ENCODE measurements around the gene SIRT6. TPM values are rescaled to one million over a fixed set of nuclear protein-coding genes. Genes with fewer than 3 reads are reported as not detected.

SIRT6 gene
- polyA plus RNA-seq, 1 donor (not counting 4 experiments of a cell fraction or from before 2014, with no cell fraction given), result 14.6 TPM

- no peaks in the 10 kb centered on the region for H3K4me1 ChIP-seq (ENCODE audit: control insufficient read depth, extremely low read depth, insufficient read depth, low read length)
- H3K9ac ChIP-seq (ENCODE audit: control insufficient read depth, extremely low read depth, insufficient read depth, low read length), result no peak overlapping the region
- H3K4me2 ChIP-seq (ENCODE audit: control insufficient read depth, extremely low read depth, insufficient read depth, low read depth, low read length), result no peak overlapping the region
- no peak for TF ChIP-seq EZH2 (IDR thresholded peaks at IDR 0.05; ENCODE audit: low read length)
- no peak for TF ChIP-seq CTCF (optimal IDR thresholded peaks at IDR 0.05 in 1 of 3, IDR thresholded peaks at IDR 0.05 in 1 of 3, conservative IDR thresholded peaks at IDR 0.05 in 1 of 3; ENCODE audit: extremely low read depth in 1 of 3, insufficient read depth in 2 of 3, low read length in 3 of 3)
- H2AFZ ChIP-seq (ENCODE audit: control insufficient read depth, low read length), result no peak overlapping the region
- H3K9me1 ChIP-seq (ENCODE audit: control insufficient read depth, extremely low read depth, insufficient read depth, low read length), result no peaks in the 10 kb centered on the region
- H3K27ac ChIP-seq (ENCODE audit: control insufficient read depth, insufficient read depth, low read length), result no peak overlapping the region
- H3K9me3 ChIP-seq (ENCODE audit: control insufficient read depth, low read depth, low read length), result no peaks in the 10 kb centered on the region
- DNase-seq (ENCODE audit: low read depth, low spot score) (no peak), FAIRE-seq (no peak)
- H4K20me1 ChIP-seq (ENCODE audit: control insufficient read depth, extremely low read depth, insufficient read depth, low read length), result peaks cover 3% of the 10 kb centered on the region
- H3K27me3 ChIP-seq (ENCODE audit: control insufficient read depth, extremely low read depth, insufficient read depth, low read length), result peaks cover 15% of the 10 kb centered on the region
- peaks cover 11 to 13% of the 10 kb centered on the region in 2 experiments for H3K36me3 ChIP-seq (ENCODE audit: control insufficient read depth in 2 of 2, extremely low read depth in 1 of 2, insufficient read depth in 2 of 2, low read length in 2 of 2)
- no peaks in the 10 kb centered on the region for H3K79me2 ChIP-seq (ENCODE audit: control insufficient read depth, insufficient read depth, low read length)
- no peak overlapping the region for H3K4me3 ChIP-seq (ENCODE audit: control insufficient read depth in 2 of 3, extremely low read depth in 1 of 3, insufficient read depth in 2 of 3, low read depth in 1 of 3, low read length in 3 of 3)
- dilution Hi-C loops (cut with MboI; ENCODE audit: extremely low pct_ligation_motif_present, low sequenced_read_pairs), result no loop called here
Measured at GRCh38 chr19:4174895-4175668, 7.3 kb downstream of the SIRT6 start.

- FAIRE-seq (no peak), DNase-seq (ENCODE audit: low read depth, low spot score) (no peak)
- H3K79me2 ChIP-seq (ENCODE audit: control insufficient read depth, insufficient read depth, low read length), result no peaks in the 10 kb centered on the region
- H2AFZ ChIP-seq (ENCODE audit: control insufficient read depth, low read length), result no peak overlapping the region
- H3K27ac ChIP-seq (ENCODE audit: control insufficient read depth, insufficient read depth, low read length), result no peak overlapping the region
- dilution Hi-C loops (cut with MboI; ENCODE audit: extremely low pct_ligation_motif_present, low sequenced_read_pairs), result no loop called here
- no peaks in the 10 kb centered on the region for H3K9me1 ChIP-seq (ENCODE audit: control insufficient read depth, extremely low read depth, insufficient read depth, low read length)
- H3K4me2 ChIP-seq (ENCODE audit: control insufficient read depth, extremely low read depth, insufficient read depth, low read depth, low read length), result no peak overlapping the region
- H3K9me3 ChIP-seq (ENCODE audit: control insufficient read depth, low read depth, low read length), result no peaks in the 10 kb centered on the region
- H3K4me3 ChIP-seq (ENCODE audit: control insufficient read depth in 2 of 3, extremely low read depth in 1 of 3, insufficient read depth in 2 of 3, low read depth in 1 of 3, low read length in 3 of 3), result no peak overlapping the region
- H3K36me3 ChIP-seq (ENCODE audit: control insufficient read depth in 2 of 2, extremely low read depth in 1 of 2, insufficient read depth in 2 of 2, low read length in 2 of 2), result peaks cover 4 to 8% of the 10 kb centered on the region in 2 experiments
- no peaks in the 10 kb centered on the region for H3K4me1 ChIP-seq (ENCODE audit: control insufficient read depth, extremely low read depth, insufficient read depth, low read length)
- TF ChIP-seq EZH2 (IDR thresholded peaks at IDR 0.05; ENCODE audit: low read length), result no peak
- TF ChIP-seq CTCF (optimal IDR thresholded peaks at IDR 0.05 in 1 of 3, IDR thresholded peaks at IDR 0.05 in 1 of 3, conservative IDR thresholded peaks at IDR 0.05 in 1 of 3; ENCODE audit: extremely low read depth in 1 of 3, insufficient read depth in 2 of 3, low read length in 3 of 3), result no peak
- no peak overlapping the region for H3K9ac ChIP-seq (ENCODE audit: control insufficient read depth, extremely low read depth, insufficient read depth, low read length)
- peaks cover 15% of the 10 kb centered on the region for H3K27me3 ChIP-seq (ENCODE audit: control insufficient read depth, extremely low read depth, insufficient read depth, low read length)
- peaks cover 3% of the 10 kb centered on the region for H4K20me1 ChIP-seq (ENCODE audit: control insufficient read depth, extremely low read depth, insufficient read depth, low read length)
Measured at GRCh38 chr19:4174213-4174894, 8.0 kb downstream of the SIRT6 start.

Measured in keratinocyte (primary cell).